GM18520 (cell line): ENCODE results near the gene GRAP.

Source experiments
- ATAC-seq: cut with Tn5 transposase; IDR thresholded peaks from one replicate; pipeline ENCODE4 v1.9.1; 2021; ENCODE audit not compliant: unreplicated experiment

The GRAP gene

GRCh38 chr17:18987230-18987610 lies 59.5 kb downstream of the GRAP start:
- no peak for ATAC-seq

GRCh38 chr17:18986541-18987229 lies 60.1 kb downstream of the GRAP start:
- ATAC-seq = no peak

DNA sequence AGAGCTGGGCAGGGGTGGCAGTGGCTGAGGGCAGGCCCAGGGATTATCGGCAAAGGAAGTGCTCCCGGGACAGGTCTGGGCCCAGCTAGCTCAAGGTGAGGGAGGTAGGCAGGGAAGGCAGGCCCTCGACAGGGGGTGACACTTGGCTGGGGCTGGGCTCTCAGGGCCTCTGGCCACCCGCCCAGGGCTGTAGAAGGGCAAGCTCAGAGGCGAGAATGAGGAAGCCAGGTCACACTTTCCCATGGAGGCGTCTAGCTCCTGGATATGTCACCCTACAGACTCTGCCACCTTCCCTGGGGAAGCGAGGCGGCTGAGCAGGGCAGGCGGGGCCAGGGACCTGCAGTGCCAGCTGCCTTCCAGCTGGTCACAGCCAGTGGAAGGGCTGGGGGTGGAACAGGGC lies 61.3 kb downstream of the GRAP start:
- no peak for ATAC-seq

DNA sequence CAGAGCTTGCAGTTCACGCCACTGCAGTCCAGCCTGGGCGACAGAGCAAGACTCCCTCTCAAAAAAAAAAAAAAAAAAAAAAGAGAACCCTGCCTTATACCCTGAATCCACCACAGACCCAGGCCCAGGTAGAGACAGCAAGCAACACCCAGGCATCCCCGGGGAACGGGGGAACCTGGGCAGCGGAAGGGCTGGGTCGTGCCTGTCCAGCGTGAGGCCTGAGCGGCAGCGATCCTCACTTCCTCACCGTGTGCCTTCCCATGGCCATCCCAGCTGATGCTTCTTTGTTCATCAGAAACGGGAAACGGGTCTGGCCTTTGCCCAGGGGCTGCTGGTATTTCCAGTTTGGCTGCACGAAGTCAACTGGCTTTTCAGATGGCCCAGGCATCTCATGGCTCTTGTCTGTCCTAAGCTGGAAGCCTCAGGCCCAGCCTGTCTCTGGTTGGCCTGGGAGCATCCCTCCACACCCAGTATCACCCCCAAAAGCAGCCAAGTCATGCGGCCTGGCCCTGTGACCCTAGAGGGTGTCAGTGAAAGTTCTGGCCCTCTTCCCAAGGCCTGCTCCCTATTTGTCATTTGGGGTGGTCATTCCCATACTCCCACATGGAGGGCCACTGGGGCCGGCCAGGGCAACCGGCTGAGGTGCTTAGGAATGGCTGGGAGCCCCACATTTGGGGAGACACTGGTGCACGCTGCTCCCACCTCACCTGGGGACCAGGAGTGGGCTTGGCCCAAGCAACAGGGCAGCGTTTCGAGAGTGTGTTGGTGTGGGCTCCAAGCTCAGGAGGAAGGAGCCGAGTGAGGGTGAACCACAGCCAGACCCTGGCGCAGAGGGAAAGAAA lies 62.3 kb downstream of the GRAP start:
- ATAC-seq = no peak

DNA sequence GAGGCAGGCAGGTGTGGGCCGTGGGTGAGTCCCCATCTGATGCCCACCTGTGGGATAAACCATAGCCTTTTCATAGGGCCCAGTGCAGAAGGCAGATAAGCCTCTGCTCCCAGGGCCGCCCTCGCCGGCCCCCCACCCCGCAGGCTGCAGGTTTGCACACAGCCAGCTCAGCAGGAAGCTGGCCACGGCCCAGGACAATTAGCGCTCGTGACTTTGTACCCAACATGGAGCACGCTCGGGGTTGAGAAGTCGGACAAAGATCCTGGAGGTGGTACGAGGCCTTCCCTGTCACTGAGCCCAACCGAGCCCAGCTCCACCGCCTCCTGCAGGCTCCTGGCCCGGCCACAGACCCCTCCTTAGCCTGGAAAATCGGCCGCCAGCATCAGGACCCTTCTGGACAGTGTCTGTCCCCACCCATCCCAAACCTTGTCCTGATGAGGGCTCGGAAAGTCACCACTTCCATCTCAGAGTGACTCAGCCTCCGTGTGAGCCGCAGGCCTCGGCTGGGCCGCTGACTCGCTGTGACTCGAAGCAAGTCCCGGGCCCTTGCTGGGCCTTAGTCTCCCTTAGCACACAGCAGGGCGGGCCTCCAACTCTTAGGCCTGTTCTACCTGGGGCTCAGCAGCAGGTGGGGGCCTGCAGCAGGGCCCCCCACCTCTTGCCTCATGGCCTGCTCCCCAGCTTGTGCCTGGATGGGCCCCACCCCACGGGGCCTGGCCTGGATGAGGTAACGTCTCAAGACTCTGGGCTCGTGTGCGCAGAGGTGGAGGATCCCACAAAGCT lies 64.9 kb downstream of the GRAP start:
- no peak for ATAC-seq

DNA sequence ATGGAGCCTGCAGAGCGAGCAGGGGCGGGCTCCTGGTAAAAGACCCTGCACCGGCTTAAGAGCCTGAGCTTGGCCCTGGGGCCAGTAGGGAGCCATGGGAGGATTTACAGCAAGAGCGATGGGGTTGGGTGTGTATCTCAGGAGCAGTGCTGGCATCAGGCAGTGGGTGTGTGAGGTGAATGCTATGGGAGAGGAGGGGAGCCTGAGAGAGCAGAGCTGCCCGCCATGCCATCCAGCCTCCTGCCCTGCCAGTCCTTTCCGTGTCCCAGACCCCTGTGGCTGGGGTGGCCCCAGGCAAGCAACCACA lies 65.5 kb downstream of the GRAP start:
- no peak for ATAC-seq

DNA sequence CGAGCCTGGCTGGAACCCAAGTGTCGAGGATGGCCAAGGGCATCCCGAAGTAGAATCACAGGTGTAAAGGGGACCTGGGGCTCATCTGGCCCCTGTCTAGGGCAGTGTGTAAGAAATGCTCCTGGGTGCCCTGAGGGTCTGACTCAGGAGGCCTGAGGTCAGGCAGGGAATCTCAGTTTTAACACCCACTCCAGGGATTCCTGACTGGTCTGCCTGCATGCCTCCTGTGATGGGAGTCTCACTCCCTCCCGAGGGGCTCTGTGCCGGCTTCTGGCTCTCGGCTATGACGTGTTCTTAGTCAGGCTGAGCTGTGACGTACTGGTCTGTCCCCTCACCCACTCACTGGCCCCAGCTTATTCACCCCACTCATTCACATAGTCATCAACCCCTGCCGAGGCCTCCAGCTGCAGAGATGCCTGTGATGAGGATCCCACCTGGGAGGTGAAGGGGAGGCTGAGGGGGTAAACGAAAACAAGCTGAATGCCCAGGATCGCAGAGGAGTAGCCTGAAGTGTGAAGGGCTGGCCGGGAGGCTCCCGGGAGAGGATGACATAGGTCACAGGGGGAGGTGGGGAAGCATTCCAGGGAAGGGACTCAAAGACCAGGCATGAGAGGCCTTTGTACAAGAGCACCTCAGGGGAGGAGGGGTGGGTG lies 65.9 kb downstream of the GRAP start:
- no peak for ATAC-seq

DNA sequence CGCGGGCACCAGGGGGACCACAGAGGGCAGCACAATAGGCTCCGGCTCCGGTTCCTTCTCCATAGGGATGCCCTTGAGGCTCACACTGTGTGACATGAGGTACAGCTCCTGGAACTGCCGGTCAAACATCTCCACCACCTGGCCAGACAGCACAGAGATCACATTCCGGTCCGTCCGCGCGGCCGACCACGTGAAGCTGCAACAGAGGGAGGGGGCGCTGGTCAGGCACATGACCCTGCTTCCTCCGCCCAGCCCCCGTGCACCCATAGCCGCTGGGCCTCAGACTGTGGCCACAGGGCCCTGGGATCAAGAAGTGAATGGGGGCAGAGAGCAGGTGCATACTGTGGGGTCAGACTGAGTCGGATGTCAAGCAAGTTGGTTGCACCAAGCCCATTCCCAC lies 68.1 kb downstream of the GRAP start:
- ATAC-seq = no peak

DNA sequence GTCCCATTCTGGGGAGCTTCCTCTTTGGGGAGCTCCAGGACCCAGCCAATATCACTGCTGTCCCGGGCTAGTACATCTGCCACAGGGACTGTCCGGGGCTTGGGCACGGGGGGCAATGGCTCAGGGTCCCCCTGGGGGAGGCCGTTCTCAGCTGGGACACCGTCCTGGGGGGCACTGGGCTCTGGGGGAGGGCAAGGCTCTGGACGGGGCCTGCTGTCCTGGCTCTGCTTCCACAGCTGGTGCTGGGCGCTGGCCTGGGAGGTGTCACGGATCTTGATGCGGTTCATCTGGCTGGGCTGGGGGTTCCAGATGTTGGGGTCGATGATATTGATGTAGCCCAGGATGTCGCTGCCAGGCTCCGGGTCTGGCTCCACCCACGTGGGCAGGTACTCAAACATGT lies 68.7 kb downstream of the GRAP start:
- no peak for ATAC-seq

GRCh38 chr17:18977646-18978045 lies 69.1 kb downstream of the GRAP start:
- ATAC-seq = no peak

DNA sequence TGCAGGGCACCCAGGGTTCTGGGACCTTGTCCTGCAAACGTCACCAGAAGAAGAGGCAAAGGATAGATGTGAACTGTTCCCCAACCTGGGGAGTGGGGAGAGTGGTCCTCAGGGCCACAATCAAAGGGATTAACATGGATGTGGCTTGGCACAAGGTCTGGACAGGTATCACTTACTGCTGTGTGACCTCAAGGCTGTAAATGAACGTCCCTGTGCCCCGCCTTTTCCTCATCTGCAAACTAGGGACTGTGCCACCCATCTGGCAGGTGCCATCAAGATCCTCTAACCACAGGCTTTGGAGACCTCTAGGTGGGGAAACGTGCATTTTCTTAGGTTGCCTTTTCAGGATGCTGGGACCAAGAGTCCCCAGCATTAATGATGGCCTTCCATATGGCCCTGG lies 69.7 kb downstream of the GRAP start:
- no peak for ATAC-seq

- ATAC-seq = no peak
These were observed 70.6 kb downstream of the GRAP start for GRCh38 chr17:18976201-18976600.

GRCh38 chr17:18975597-18975996 lies 71.2 kb downstream of the GRAP start:
- no peak for ATAC-seq

DNA sequence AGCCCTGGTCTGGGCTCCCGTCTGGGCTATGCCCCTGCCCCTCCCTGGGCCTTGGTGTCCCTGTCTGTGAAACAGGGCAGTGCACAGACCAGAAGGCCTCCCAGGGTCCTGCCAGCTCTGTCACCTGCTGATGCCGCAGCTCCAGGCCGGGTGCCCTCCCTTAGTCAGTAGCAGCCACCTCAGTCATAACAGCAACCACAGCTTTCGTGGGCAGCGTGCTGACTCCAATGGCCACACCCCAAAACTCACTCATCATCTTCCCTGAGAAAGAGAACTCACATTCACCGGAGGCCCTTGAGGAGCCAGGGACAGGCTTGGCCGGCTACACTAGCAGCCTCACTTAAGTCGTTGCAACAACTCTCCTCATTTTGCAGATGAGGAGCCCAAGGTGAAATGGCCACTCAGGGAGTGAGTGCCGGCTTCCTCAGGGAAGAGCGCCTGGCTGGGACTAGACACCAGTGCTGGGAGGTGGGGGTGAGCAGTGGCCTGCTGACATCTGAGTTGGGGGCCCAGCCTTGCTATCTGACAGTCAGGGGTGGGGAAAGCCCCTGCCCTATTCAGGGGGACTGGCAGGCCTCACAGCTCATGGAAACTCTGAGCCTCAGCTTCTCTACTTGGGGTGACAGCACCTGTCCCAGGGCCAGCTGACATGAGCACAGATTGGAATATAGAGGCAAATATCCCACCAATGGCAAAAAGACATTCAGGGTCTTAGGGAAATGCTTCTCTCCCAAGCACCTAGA lies 72.2 kb downstream of the GRAP start:
- no peak for ATAC-seq

- ATAC-seq = no peak
These were observed 75.0 kb downstream of the GRAP start for GRCh38 chr17:18971801-18972200.
